ENCODE data around the gene MARCKSL1. TPM values are rescaled to one million over a fixed set of nuclear protein-coding genes. Genes with fewer than 3 reads are reported as not detected.

MARCKSL1 gene
- total and polyA plus RNA-seq, 2 of the 13 experiments (the other 11 are each of a cell fraction or from before 2014, with no cell fraction given), result 81.9 to 155 TPM

GRCh38 chr1:32321712-32322291 is 14.2 kb downstream of the MARCKSL1 start (continued):
- TF ChIP-seq, protein P1, sequence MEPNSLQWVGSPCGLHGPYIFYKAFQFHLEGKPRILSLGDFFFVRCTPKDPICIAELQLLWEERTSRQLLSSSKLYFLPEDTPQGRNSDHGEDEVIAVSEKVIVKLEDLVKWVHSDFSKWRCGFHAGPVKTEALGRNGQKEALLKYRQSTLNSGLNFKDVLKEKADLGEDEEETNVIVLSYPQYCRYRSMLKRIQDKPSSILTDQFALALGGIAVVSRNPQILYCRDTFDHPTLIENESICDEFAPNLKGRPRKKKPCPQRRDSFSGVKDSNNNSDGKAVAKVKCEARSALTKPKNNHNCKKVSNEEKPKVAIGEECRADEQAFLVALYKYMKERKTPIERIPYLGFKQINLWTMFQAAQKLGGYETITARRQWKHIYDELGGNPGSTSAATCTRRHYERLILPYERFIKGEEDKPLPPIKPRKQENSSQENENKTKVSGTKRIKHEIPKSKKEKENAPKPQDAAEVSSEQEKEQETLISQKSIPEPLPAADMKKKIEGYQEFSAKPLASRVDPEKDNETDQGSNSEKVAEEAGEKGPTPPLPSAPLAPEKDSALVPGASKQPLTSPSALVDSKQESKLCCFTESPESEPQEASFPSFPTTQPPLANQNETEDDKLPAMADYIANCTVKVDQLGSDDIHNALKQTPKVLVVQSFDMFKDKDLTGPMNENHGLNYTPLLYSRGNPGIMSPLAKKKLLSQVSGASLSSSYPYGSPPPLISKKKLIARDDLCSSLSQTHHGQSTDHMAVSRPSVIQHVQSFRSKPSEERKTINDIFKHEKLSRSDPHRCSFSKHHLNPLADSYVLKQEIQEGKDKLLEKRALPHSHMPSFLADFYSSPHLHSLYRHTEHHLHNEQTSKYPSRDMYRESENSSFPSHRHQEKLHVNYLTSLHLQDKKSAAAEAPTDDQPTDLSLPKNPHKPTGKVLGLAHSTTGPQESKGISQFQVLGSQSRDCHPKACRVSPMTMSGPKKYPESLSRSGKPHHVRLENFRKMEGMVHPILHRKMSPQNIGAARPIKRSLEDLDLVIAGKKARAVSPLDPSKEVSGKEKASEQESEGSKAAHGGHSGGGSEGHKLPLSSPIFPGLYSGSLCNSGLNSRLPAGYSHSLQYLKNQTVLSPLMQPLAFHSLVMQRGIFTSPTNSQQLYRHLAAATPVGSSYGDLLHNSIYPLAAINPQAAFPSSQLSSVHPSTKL (CRISPR knock-in tag; IDR thresholded peaks at IDR 0.05), result peak; percentile 93
- no peak for TF ChIP-seq NR0B2 (CRISPR knock-in tag; IDR thresholded peaks at IDR 0.05)
- peak; percentile 99 for TF ChIP-seq ELF3 (CRISPR knock-in tag; IDR thresholded peaks at IDR 0.05)
- TF ChIP-seq POLR2G (IDR thresholded peaks at IDR 0.05; ENCODE audit: low read depth, low read length), result 0 out of 2 replicates have a peak, but pooled peaks have one; percentile 42
- no peak; the same call in 1 of the 2 replicates for TF ChIP-seq ZMYM4 (CRISPR knock-in tag; IDR thresholded peaks at IDR 0.05)
- no peak for TF ChIP-seq TCF7 (IDR thresholded peaks at IDR 0.05; ENCODE audit: low read depth)
- TF ChIP-seq, protein P2, sequence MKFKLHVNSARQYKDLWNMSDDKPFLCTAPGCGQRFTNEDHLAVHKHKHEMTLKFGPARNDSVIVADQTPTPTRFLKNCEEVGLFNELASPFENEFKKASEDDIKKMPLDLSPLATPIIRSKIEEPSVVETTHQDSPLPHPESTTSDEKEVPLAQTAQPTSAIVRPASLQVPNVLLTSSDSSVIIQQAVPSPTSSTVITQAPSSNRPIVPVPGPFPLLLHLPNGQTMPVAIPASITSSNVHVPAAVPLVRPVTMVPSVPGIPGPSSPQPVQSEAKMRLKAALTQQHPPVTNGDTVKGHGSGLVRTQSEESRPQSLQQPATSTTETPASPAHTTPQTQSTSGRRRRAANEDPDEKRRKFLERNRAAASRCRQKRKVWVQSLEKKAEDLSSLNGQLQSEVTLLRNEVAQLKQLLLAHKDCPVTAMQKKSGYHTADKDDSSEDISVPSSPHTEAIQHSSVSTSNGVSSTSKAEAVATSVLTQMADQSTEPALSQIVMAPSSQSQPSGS (CRISPR knock-in tag; IDR thresholded peaks at IDR 0.05), result peak; percentile 45; the same call in 1 of the 2 replicates
- TF ChIP-seq GTF2F1 (IDR thresholded peaks at IDR 0.05; ENCODE audit: low read length), result no peak
- TF ChIP-seq, protein P3, sequence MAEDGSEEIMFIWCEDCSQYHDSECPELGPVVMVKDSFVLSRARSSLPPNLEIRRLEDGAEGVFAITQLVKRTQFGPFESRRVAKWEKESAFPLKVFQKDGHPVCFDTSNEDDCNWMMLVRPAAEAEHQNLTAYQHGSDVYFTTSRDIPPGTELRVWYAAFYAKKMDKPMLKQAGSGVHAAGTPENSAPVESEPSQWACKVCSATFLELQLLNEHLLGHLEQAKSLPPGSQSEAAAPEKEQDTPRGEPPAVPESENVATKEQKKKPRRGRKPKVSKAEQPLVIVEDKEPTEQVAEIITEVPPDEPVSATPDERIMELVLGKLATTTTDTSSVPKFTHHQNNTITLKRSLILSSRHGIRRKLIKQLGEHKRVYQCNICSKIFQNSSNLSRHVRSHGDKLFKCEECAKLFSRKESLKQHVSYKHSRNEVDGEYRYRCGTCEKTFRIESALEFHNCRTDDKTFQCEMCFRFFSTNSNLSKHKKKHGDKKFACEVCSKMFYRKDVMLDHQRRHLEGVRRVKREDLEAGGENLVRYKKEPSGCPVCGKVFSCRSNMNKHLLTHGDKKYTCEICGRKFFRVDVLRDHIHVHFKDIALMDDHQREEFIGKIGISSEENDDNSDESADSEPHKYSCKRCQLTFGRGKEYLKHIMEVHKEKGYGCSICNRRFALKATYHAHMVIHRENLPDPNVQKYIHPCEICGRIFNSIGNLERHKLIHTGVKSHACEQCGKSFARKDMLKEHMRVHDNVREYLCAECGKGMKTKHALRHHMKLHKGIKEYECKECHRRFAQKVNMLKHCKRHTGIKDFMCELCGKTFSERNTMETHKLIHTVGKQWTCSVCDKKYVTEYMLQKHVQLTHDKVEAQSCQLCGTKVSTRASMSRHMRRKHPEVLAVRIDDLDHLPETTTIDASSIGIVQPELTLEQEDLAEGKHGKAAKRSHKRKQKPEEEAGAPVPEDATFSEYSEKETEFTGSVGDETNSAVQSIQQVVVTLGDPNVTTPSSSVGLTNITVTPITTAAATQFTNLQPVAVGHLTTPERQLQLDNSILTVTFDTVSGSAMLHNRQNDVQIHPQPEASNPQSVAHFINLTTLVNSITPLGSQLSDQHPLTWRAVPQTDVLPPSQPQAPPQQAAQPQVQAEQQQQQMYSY (CRISPR knock-in tag; IDR thresholded peaks at IDR 0.05), result no peak
- TF ChIP-seq STAG1 (CRISPR knock-in tag; IDR thresholded peaks at IDR 0.05), result peak; percentile 20; the same call in 1 of the 2 replicates
- TF ChIP-seq KLF11 (CRISPR knock-in tag; IDR thresholded peaks at IDR 0.05), result no peak
- TF ChIP-seq HCFC1 (IDR thresholded peaks at IDR 0.05; ENCODE audit: low read depth, low read length), result no peak
- TF ChIP-seq, protein P4, sequence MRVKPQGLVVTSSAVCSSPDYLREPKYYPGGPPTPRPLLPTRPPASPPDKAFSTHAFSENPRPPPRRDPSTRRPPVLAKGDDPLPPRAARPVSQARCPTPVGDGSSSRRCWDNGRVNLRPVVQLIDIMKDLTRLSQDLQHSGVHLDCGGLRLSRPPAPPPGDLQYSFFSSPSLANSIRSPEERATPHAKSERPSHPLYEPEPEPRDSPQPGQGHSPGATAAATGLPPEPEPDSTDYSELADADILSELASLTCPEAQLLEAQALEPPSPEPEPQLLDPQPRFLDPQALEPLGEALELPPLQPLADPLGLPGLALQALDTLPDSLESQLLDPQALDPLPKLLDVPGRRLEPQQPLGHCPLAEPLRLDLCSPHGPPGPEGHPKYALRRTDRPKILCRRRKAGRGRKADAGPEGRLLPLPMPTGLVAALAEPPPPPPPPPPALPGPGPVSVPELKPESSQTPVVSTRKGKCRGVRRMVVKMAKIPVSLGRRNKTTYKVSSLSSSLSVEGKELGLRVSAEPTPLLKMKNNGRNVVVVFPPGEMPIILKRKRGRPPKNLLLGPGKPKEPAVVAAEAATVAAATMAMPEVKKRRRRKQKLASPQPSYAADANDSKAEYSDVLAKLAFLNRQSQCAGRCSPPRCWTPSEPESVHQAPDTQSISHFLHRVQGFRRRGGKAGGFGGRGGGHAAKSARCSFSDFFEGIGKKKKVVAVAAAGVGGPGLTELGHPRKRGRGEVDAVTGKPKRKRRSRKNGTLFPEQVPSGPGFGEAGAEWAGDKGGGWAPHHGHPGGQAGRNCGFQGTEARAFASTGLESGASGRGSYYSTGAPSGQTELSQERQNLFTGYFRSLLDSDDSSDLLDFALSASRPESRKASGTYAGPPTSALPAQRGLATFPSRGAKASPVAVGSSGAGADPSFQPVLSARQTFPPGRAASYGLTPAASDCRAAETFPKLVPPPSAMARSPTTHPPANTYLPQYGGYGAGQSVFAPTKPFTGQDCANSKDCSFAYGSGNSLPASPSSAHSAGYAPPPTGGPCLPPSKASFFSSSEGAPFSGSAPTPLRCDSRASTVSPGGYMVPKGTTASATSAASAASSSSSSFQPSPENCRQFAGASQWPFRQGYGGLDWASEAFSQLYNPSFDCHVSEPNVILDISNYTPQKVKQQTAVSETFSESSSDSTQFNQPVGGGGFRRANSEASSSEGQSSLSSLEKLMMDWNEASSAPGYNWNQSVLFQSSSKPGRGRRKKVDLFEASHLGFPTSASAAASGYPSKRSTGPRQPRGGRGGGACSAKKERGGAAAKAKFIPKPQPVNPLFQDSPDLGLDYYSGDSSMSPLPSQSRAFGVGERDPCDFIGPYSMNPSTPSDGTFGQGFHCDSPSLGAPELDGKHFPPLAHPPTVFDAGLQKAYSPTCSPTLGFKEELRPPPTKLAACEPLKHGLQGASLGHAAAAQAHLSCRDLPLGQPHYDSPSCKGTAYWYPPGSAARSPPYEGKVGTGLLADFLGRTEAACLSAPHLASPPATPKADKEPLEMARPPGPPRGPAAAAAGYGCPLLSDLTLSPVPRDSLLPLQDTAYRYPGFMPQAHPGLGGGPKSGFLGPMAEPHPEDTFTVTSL (CRISPR knock-in tag; IDR thresholded peaks at IDR 0.05; ENCODE audit: borderline replicate concordance), result peak; percentile 82

All from HepG2 (cell line).